Measurements from ENCODE around the gene PNP.

GRCh38 chr14:20461225-20462141, 7.7 kb upstream of the PNP start, which contains the start of gene PIP4P1:
- TF ChIP-seq CTCF (conservative IDR thresholded peaks at IDR 0.05 in 1 of 2, IDR thresholded peaks at IDR 0.05 in 1 of 2; ENCODE audit: low read depth in 1 of 2, low read length in 2 of 2): no peak
- no peak for TF ChIP-seq EZH2 (IDR thresholded peaks at IDR 0.05; ENCODE audit: low read length, missing control alignments)

Measured in fibroblast of lung (primary cell).